ENCODE measurements around the gene ELK3.

ELK3 gene

DNA sequence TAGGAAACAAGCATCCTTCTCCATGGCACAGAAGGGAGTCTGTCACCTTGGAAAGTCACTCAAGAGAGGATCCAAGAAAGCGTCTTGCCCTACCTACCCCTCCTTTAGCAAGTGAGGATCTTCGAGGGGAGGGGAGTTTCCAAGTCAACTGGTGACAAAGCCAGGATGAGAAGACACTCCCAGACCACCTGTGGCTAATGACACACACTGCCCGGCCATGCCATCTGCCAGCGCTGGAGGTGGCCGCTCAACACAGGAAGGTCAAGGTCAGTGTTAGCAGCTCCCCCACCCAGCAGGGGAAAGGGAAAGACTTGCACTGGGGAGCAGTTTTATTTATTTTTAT, 41.3 kb downstream of the ELK3 start:
- DNase-seq (ENCODE audit: low read depth) = no peak

- DNase-seq (ENCODE audit: low read depth) = no peak
These were observed 42.1 kb downstream of the ELK3 start for GRCh38 chr12:96236221-96236822.

- DNase-seq (ENCODE audit: low read depth) = no peak
These were observed 42.9 kb downstream of the ELK3 start for GRCh38 chr12:96237035-96237434.

DNA sequence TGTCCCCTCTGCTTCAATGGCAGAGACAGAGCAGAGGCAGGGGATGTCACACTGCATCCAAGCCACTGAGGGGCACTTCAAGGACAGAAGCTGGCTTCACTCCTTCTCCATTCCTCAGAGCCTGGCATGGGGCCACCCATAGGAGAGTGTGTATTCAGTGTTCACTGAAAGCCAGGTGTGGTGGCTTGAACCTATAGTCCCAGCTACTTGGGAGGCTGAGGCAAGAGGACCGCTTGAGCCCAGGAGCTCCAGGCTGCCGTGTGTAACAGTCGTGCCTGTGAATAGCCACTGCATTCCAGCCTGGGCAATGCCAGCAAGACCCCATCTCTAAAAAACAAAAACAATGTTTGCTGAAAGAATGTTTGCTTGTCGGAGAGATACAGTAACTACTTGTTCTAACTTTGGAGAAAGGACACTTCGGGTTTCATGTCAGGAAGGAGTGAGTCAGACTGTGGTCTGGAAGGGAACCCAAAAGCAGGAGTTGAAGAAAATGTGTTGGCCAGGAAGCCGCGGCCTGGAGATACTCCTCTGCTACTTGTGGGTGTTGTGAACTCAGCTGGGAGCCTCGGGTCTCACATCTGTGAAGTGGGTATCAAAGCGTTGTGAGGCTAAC, 43.4 kb downstream of the ELK3 start:
- peak; percentile 26 for DNase-seq (ENCODE audit: low read depth)

GRCh38 chr12:96238336-96239047, 44.3 kb downstream of the ELK3 start:
- no peak for DNase-seq (ENCODE audit: low read depth)

DNA sequence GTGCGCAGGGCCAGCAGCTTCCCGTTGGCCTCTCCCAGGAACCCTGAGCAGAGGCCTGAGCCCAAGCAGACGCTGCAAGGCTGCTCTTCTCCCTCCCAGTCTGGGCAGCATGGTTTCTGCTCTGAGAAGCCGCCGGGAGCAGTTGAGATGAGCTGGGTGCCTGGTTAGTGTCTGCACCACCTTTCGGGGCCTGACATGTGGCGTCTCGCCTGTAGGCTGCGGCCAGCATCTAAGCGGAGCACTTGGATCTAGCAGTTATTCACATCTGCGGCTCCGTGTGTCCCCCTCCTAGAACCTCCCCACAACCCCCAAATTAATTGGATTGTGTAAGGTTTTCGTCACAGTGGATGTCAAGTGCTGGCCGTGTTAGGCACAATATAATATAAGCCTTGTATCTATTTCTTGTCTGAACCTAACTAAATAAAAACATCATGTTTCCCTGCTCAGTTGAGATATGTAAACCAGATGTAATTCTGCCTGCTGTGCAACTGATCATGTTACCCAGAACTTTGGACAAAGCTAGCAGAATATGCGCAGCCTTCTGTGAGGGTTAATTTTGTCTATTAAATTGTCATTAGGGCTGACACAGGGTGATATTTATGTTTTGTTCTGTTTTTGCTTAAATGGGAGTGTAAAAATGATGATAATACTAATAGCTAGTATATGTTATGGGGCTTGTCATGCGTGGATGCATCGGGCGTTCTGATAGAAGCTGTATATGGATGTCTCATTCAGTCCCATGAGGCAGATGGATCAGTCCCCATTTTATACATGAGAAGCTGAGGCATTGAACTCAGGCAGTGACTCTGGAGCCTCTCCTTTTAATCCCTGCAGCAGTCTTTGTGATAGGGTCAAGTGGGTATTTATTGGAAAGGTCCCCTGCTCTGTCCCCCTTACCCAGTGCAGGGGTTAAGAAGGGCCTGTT, 45.8 kb downstream of the ELK3 start:
- no peak for DNase-seq (ENCODE audit: low read depth)

- DNase-seq (ENCODE audit: low read depth) = no peak
These were observed 46.5 kb downstream of the ELK3 start for GRCh38 chr12:96240656-96241055.

DNA sequence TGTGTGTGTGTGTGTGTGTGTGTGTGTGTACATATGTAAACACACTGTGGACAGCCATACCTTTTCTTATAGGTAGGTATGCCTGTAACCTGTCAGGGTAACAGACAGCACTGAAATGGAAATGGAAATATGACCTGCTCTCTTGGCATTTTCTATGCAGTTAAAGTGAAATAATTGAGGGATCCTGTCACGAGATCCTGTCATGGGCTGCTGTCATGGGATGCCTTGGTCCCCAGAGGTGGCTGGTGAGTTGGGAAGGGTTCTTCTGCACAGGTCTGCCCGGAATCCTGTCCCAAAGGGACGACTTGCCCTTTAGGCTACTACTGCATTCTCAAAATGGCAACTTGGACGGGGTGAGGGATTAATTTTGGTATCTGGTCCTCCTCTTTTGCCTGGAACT, 47.3 kb downstream of the ELK3 start:
- DNase-seq (ENCODE audit: low read depth) = no peak

DNA sequence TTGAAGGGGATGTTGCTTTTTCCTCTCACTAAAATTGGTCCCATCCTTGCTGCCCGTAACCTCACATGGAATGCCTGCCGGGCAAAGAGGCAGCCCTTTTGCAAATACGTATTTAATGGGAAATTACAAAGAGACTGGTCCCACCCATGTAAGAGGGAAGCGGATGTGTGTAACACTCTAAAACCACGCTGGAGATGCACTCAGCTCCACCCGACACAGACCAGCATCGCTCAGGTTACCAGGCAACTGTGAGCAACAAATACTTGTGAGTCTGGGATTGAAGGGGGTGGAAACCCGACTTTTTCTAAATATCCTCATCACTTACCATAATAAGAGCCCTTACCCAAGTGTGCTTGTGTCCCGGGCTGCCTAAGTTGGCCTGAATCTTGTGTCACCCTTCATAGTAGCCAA, 47.7 kb downstream of the ELK3 start:
- no peak for DNase-seq (ENCODE audit: low read depth)

GRCh38 chr12:96242597-96242996, 48.4 kb downstream of the ELK3 start:
- no peak for DNase-seq (ENCODE audit: low read depth)

- DNase-seq (ENCODE audit: low read depth) = no peak
These were observed 50.7 kb downstream of the ELK3 start for GRCh38 chr12:96244826-96245225.

- no peak for DNase-seq (ENCODE audit: low read depth)
These were observed 52.8 kb downstream of the ELK3 start for GRCh38 chr12:96246926-96247505.

- no peak for DNase-seq (ENCODE audit: low read depth)
These were observed 53.4 kb downstream of the ELK3 start for GRCh38 chr12:96247563-96247962.

GRCh38 chr12:96248136-96248931, 54.2 kb downstream of the ELK3 start:
- DNase-seq (ENCODE audit: low read depth) = no peak

DNA sequence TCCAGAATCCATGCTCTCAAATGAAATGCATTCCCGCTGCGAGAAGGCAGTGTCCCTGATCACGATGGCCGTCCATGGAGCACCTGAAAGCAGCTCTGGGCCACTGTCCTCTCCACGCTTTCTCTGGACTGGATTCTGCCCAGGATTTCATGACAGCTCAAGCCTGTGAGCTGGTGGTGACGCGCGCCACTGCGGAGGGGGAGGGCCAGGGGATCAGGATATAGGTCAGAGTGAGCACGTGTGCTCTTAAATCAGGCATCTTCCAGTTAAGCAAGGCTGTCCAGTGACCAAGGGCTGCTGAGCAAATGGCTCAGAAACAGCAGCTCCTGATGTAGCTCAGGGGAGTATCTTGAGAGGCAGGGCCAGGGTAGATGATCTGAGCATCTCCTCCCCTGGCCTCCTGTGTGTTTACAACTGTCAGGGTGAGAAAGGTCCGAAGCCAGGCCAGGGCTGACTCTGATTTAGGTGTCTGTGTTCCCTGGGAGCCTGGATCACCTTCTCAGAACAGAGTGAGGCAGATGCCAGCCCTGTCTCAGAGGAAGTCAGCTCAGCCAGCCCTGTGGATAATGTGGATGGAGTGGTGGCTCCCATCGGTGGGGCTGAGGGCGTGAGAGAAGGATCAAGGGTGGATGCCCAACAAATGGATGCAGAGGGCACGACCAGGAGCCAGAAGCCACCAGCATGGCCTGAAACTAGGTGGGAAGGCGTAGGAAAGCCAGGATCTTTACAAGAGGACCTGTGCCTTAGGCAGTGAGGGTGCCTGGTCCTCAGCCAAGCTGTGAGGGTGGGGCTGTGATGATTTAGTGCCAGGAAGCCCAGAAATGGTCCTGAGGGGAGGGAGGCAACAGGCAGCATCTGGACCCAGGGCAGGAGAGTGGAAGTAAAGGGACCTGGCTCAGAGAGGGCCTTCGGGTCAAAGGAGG, 55.3 kb downstream of the ELK3 start:
- no peak for DNase-seq (ENCODE audit: low read depth)

DNA sequence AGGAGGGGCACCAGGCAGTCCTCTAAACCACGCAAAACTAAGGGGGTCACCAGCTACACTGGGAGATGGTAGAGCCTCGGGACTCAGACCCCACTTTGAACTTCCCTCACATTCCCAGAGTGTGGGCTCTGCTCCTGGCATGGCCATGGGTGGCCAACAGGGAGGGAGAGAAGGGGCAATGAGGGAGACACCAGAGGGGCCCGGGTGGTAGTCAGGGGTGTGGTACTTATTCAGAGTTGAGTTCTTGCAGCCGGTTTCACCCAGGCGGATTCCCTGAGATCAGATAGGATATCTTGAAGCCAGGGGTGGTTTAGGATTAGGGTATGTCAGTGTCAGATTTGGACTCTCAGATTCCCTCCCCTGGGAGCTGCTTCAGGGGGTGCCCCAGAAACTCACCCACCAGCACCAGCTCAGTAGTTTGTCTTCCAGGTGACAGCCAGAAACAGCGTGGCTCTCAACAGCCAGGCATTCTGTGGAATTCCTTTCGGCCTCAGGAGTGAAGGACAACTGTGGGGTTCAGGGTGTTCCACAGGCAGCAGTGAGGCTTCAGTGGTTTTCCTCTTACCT, 56.0 kb downstream of the ELK3 start:
- no peak for DNase-seq (ENCODE audit: low read depth)

DNA sequence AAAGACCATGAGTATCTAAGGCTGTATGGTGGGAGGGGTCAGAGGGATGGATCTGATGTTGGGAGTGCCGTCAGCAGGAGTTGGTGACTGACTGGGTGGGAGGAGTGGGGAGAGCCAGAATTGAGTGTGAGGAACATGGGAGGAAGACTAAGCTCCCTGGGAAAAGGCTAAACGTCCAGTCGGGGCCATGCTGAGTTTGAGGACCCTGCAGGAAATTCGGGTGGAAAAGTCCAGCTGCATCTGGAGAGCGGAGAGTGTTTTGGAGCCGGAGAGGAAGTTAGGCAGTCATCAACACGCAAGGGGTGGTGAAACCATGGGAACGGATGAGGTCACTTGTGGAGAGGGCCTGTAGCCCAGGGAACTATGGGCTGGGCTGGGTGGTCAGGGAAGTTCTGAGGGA, 60.9 kb downstream of the ELK3 start:
- DNase-seq (ENCODE audit: low read depth) = no peak

GRCh38 chr12:96256672-96257361, 62.6 kb downstream of the ELK3 start:
- DNase-seq (ENCODE audit: low read depth) = no peak

DNA sequence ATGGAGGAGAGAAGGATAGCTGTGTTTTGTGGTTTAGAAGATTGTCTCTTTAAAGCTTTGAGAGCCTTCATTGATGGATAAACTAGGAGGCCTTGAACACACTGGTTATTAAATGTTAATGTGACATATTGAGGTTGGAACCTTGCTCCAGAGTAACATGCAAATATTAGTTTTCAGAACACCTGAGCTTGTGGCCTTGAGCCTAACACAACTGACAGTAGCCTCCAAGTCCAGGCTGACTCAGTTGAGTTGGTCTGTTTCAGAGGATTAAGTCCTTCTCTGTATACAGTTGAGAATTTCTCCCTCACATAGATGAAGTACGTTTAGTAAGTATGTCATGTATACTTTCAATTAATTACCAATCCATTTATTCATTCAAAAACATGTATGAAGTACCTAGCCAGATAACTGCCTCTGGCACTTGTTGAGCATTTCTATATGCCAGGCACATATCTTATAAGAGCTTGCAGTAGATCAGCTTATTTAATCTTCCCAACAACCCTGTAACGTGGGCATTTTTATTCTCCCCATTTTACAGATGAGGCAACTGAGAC, 63.5 kb downstream of the ELK3 start:
- no peak for DNase-seq (ENCODE audit: low read depth)
